Measurements from ENCODE around the gene OFD1.

Gene OFD1
- 74.2 to 301 (median 198) reads per million in 3 experiments for total RNA-seq

- peak; percentile 91 for DNase-seq
These were observed at the start of gene OFD1, which contains the start of gene TRAPPC2 for GRCh38 chrX:13734278-13735172. TSS of gene OFD1 (plus strand) at chrX:13734748. CDS start at chrX:13735072, 324 bp downstream. TSS of gene TRAPPC2 (minus strand) at chrX:13734620. CDS start at chrX:13719963, 14,657 bp downstream.

GRCh38 chrX:13685126-13685763, 49.3 kb upstream of the OFD1 start:
- DNase-seq, result no peak

- no peak for DNase-seq
These were observed 47.3 kb upstream of the OFD1 start for GRCh38 chrX:13687203-13687602.

- DNase-seq, result no peak
These were observed 46.1 kb upstream of the OFD1 start for GRCh38 chrX:13688384-13688957.

- DNase-seq, result peak; percentile 77
These were observed 45.4 kb upstream of the OFD1 start, which contains the start of gene RAB9A for GRCh38 chrX:13688958-13689740. TSS of gene RAB9A (plus strand) at chrX:13689128. CDS start at chrX:13708747, 19,619 bp downstream.

GRCh38 chrX:13689741-13690211, 44.8 kb upstream of the OFD1 start:
- no peak for DNase-seq

- peak; percentile 9 for DNase-seq
These were observed 43.7 kb upstream of the OFD1 start for GRCh38 chrX:13690836-13691235.

GRCh38 chrX:13691841-13692371, 42.6 kb upstream of the OFD1 start:
- no peak for DNase-seq

- no peak for DNase-seq
These were observed 41.7 kb upstream of the OFD1 start for GRCh38 chrX:13692771-13693231.

- DNase-seq, result no peak
These were observed 41.1 kb upstream of the OFD1 start for GRCh38 chrX:13693341-13693961.

GRCh38 chrX:13694359-13694758, 40.2 kb upstream of the OFD1 start:
- DNase-seq, result no peak

- no peak for DNase-seq
These were observed 39.6 kb upstream of the OFD1 start for GRCh38 chrX:13694983-13695382.

GRCh38 chrX:13695601-13696115, 38.9 kb upstream of the OFD1 start:
- DNase-seq, result no peak

GRCh38 chrX:13697455-13697854, 37.1 kb upstream of the OFD1 start:
- DNase-seq, result no peak

- DNase-seq, result no peak
These were observed 36.6 kb upstream of the OFD1 start for GRCh38 chrX:13697976-13698375.

- no peak for DNase-seq
These were observed 36.1 kb upstream of the OFD1 start for GRCh38 chrX:13698432-13698831.

- DNase-seq, result no peak
These were observed 35.2 kb upstream of the OFD1 start for GRCh38 chrX:13699183-13699826.

GRCh38 chrX:13700380-13700779, 34.2 kb upstream of the OFD1 start:
- no peak for DNase-seq

- no peak for DNase-seq
These were observed 32.3 kb upstream of the OFD1 start for GRCh38 chrX:13702111-13702789.

GRCh38 chrX:13703135-13703534, 31.4 kb upstream of the OFD1 start:
- DNase-seq, result no peak

All from central memory CD4-positive, alpha-beta T cell (primary cell).